Suprapubic skin (tissue), 3 donors: ENCODE data around the gene SLC35E4.

ENCODE experiments used
- CTCF ChIP-seq, 2 donors: fragments of 200-600 bp in 1 of 2; fragments of 450-650 bp in 1 of 2; sonication (generic) in 1 of 2; IDR thresholded peaks; one replicate each; pipeline ENCODE4 v1.5.1; 2016 to 2019; ENCODE audit warnings: antibody characterized with exemption in 2 of 2, mild to moderate bottlenecking in 1 of 2, moderate library complexity in 1 of 2
- POLR2A ChIP-seq, 2 donors: fragments of 450-650 bp; IDR thresholded peaks; one replicate each; pipeline ENCODE4 v1.6.1; 2017; ENCODE audit warnings: antibody characterized with exemption in 2 of 2, mild to moderate bottlenecking in 2 of 2, moderate library complexity in 2 of 2

GRCh38 chr22:30687358-30687757, 51.8 kb downstream of the SLC35E4 start:
- TF ChIP-seq POLR2A (IDR thresholded peaks at IDR 0.05): no peak
- TF ChIP-seq CTCF (IDR thresholded peaks at IDR 0.05): no peak
